Measurements from ENCODE around the gene TBC1D2B. TPM values are rescaled to one million over a fixed set of nuclear protein-coding genes. Genes with fewer than 3 reads are reported as not detected.
"Not testable (repeated sequence)": the region's sequence is repeated elsewhere in the genome, so short reads cannot be mapped to it uniquely, and the experiment has no call there.

The TBC1D2B gene
- total RNA-seq, 1 experiment from 2014 or later = 30.6 TPM

GRCh38 chr15:78003539-78004008 is 73.9 kb downstream of the TBC1D2B start:
- DNase-seq (ENCODE audit: low read depth) = no peak

GRCh38 chr15:78002996-78003395 is 74.5 kb downstream of the TBC1D2B start:
- DNase-seq (ENCODE audit: low read depth) = no peak

DNA sequence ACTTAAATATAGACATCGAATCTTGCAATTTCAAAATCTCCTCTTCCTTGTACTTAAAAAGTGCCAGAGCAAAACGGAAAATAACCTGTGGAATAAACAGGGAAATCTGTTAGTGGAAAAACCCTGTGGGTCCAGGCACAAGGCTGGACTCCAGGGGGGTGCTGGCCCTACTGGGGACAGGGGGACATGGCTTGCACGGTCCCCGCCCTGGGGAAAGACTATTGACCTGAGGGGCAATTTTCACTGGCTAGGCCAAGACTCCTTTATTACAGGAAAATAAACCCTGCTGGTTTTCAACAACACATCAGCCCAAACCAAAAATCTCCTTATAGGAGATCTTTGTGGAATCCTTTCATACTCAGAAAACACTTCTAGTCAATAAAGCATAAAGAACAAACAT is 75.9 kb downstream of the TBC1D2B start:
- DNase-seq (ENCODE audit: low read depth) = no peak

DNA sequence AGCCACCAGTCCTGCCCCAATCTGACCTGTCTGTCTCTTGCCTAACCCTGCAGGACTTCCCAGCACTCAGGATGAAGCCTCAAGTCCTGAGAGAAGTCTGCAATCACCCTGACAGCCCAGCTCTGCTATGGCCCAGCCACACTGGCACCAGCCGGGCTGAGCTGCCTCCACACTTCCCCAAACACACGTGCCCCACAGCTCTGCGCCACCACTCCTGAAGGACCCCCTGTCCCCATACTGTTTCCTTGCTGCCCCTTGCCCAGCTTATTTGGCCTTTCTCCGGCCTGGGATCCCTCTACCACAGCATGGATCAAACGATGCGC is 76.6 kb downstream of the TBC1D2B start:
- DNase-seq (ENCODE audit: low read depth) = no peak

- peak; percentile 39 for DNase-seq (ENCODE audit: low read depth)
Observed at GRCh38 chr15:78000091-78000926, 77.2 kb downstream of the TBC1D2B start.

- DNase-seq (ENCODE audit: low read depth) = no peak
Observed at GRCh38 chr15:77999486-77999885, 78.0 kb downstream of the TBC1D2B start.

DNA sequence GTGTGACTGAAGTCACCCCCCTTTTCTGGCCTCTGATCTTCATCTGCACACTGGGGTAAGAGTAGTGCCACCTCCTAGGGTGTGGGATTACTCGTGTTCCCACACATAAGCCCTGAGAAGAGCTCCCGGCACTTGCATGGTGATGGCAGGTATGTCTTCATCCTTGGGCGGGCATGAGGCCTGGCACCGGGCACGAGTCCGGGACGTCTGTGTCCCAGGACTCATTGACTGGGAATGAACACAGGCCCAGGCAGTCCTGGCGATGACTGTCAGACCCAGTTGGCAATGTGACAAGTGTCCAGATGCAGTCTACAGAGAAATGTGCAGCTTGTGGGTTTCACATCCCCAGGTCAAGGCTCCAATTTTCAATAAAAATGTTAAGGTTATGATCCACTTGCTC is 78.9 kb downstream of the TBC1D2B start:
- DNase-seq (ENCODE audit: low read depth) = no peak

GRCh38 chr15:77997761-77998554 is 79.6 kb downstream of the TBC1D2B start:
- not testable (repeated sequence) for DNase-seq (ENCODE audit: low read depth)

DNA sequence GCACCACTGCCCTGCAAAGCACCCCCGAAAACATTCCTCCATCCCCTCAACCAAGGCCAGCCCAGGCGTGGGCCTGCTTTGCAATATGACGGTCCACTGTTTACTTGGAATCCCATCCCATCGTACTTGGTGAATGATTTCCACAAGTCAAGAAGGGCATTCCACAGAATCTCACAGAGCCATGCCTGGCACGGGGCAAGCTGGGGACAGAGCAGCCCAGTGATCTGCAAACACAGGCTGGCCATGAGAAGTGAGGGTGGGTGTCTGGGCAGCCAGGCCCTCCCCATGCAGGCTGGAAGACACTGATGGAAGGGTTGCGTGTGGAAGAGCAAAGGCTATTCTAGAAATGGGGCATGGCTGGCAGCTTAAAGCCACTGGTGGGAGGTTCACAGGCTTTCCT is 80.3 kb downstream of the TBC1D2B start:
- DNase-seq (ENCODE audit: low read depth) = not testable (repeated sequence)

- DNase-seq (ENCODE audit: low read depth) = not testable (repeated sequence)
Observed at GRCh38 chr15:77996713-77997171, 80.8 kb downstream of the TBC1D2B start.

- peak; percentile 61 for DNase-seq (ENCODE audit: low read depth)
Observed at GRCh38 chr15:77996226-77996625, 81.3 kb downstream of the TBC1D2B start.

DNA sequence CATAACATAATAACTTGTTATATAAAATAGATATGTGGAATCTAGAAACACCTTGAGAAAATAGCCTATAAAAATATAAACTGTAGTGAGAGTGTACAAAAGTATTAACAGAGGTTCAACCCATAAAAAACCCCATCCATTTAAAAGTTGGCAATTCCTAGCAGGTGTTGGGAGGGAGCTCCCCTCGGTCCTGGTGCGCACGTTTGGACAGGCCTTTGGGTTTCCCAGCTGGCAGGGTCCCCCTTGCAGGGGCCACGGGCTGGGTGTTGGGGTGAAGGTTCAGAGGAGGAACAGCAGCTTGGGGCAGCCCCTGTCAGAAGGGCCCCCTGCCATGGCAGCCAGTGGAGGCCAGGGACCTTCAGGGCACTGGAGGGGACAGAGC is 82.0 kb downstream of the TBC1D2B start:
- DNase-seq (ENCODE audit: low read depth) = not testable (repeated sequence)

- DNase-seq (ENCODE audit: low read depth) = peak; percentile 98
Observed at GRCh38 chr15:77994893-77995536, 82.5 kb downstream of the TBC1D2B start.

DNA sequence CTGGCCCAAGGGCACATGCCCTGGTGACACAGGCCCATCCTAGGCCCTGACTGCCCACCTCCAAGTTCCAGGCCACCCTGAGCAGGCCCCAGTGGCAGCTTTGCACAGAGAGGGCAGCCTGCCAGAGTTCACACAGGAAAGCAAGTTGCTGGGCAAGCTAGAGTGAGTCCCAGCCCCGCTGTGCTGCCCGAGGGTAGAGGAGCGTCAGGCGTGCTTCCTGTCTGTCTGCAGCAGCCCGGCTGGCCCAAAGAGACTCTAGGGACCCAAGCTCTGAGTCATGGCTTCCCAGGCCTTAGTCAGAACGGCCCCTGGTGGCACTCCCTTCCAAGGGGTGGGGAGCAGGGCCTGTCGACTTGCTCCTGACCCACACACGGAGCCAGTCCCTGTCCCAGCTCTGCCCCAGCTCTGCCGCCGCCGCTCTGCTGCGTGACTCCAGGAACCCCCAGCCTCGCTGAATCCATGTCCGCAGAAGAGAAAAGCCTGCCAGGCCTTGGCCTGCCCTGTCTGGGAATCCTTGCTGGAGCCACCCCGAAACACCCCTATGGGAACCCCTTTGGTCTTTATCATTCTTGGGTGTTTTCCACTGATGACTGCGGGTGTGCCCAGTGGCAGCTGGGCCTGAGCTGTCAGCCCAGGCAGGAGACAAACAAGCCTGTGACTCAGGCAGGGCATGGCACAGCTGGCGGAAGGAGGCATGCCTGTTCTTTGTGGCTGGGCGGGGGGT is 83.4 kb downstream of the TBC1D2B start:
- peak; percentile 98 for DNase-seq (ENCODE audit: low read depth)

DNA sequence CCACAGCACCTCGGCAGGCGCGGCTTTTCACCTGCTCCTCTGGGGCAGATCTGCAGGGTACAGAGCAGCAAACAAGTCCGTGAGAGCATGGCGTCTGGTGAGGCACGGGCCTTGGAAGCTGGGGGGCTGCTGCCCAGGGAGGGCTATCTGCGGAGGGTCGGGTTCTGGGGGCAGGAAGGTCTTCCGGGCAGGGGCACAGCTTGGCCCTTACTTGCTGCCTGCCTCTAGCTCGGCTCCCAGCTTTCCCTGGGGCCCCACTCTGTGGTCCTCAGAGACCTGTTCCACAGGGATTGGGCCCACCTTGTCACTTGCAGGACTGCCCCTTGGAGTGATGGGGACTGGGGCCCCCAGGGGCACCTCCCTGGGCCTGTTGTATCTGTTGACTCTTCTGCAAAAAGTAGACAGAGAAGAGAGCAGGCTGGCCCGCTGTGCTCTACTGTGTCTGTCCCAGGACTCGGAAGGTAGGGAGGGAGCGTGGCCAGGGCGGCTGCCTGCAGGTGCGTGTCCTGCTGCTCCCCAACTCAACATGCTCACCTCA is 84.1 kb downstream of the TBC1D2B start:
- DNase-seq (ENCODE audit: low read depth) = no peak

DNA sequence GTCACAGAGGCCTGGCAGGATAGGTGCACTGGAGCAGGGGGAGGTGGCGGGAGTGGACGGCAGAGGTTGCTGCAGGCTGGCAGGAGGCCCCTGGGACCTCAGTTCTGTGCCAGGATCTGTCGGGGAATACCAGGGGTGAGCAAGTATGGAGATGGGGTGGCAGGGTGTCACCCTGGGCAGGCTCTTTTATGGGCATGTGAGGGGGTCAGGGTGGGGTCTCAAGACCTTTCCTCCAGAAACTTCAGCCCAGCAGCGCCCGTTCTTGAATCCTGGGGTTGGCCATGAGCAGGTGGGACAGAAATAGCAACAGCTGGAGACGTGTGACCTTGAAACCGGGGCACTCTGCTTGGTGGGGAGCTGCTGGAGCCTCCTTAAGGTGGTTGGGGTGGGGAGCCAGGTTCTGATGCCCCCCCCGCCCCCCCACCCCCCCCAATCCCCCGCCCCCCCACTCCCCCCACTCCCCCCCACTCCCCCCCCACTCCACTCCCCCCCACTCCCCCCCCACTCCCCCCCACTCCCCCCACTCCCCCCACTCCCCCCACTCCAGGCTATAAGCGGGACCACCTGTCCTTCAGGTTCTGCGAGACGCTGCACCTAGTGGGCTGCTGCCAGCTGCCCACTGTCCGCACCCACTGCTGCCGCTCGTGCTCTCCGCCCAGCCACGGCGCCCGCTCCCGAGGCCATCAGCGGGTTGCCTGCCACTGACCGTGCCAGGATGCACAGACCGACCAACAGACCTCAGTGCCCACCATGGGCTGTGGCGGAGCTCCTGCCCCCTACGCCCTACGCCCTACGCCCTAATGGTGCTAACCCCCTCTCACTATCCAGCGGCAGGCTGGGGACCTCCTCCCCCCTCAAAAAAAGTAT is 84.9 kb downstream of the TBC1D2B start:
- no peak for DNase-seq (ENCODE audit: low read depth)

GRCh38 chr15:77991658-77992201 is 85.8 kb downstream of the TBC1D2B start:
- DNase-seq (ENCODE audit: low read depth) = peak; percentile 80

- DNase-seq (ENCODE audit: low read depth) = no peak
Observed at GRCh38 chr15:77991029-77991406, 86.5 kb downstream of the TBC1D2B start.

- no peak for DNase-seq (ENCODE audit: low read depth)
Observed at GRCh38 chr15:77989296-77990143, 88.0 kb downstream of the TBC1D2B start.

All from LHCN-M2 (cell line).